ENCODE data around the gene TPPP2. TPM values are rescaled to one million over a fixed set of nuclear protein-coding genes. Genes with fewer than 3 reads are reported as not detected.

Gene TPPP2
- total and polyA plus RNA-seq, 9 of the 15 experiments (the other 6 are each of a cell fraction or from before 2014, with no cell fraction given), result 0.18 TPM; not detected in 8

- no peak for TF ChIP-seq PKNOX1 (IDR thresholded peaks at IDR 0.05)
- TF ChIP-seq SETDB1 (IDR thresholded peaks at IDR 0.05; ENCODE audit: low read length), result no peak
- TF ChIP-seq RBFOX2 (IDR thresholded peaks at IDR 0.05; ENCODE audit: low read depth, low read length), result no peak
- no peak for TF ChIP-seq ZNF134 (CRISPR knock-in tag; conservative IDR thresholded peaks at IDR 0.05)
- no peak for TF ChIP-seq BRD9 (IDR thresholded peaks at IDR 0.05; ENCODE audit: low read depth, partially characterized antibody)
- no peak for TF ChIP-seq PHB (CRISPR knock-in tag; IDR thresholded peaks at IDR 0.05)
- TF ChIP-seq ZNF224 (CRISPR knock-in tag; IDR thresholded peaks at IDR 0.05), result no peak
- TF ChIP-seq ZMIZ1 (IDR thresholded peaks at IDR 0.05; ENCODE audit: low read depth in 2 of 2, low read length in 2 of 2), result no peak
- TF ChIP-seq CGGBP1 (CRISPR knock-in tag; IDR thresholded peaks at IDR 0.05), result no peak
- TF ChIP-seq SNRNP70 (optimal IDR thresholded peaks at IDR 0.05; ENCODE audit: low read depth, low read length), result no peak
- TF ChIP-seq SMAD4 (CRISPR knock-in tag; conservative IDR thresholded peaks at IDR 0.05), result peak; percentile 70
- no peak for TF ChIP-seq USF2 (CRISPR knock-in tag; IDR thresholded peaks at IDR 0.05)
- TF ChIP-seq ZZZ3 (IDR thresholded peaks at IDR 0.05), result no peak
- no peak for TF ChIP-seq ZNF263 (CRISPR knock-in tag; IDR thresholded peaks at IDR 0.05; ENCODE audit: borderline replicate concordance)
- no peak for TF ChIP-seq SPI1 (IDR thresholded peaks at IDR 0.05; ENCODE audit: borderline replicate concordance, low read depth, low read length)
- no peak for TF ChIP-seq RFX5 (IDR thresholded peaks at IDR 0.05; ENCODE audit: low read depth, low read length)
- TF ChIP-seq RB1 (IDR thresholded peaks at IDR 0.05; ENCODE audit: low read depth), result 0 out of 2 replicates have a peak, but pooled peaks have one; percentile 11
- no peak for TF ChIP-seq PRMT5 (CRISPR knock-in tag; IDR thresholded peaks at IDR 0.05)
- no peak for TF ChIP-seq ZNF280A (IDR thresholded peaks at IDR 0.05; ENCODE audit: low read depth, partially characterized antibody)
- TF ChIP-seq CC2D1A (IDR thresholded peaks at IDR 0.05), result no peak
- no peak for TF ChIP-seq ZNF146 (CRISPR knock-in tag; IDR thresholded peaks at IDR 0.05; ENCODE audit: unreplicated experiment)
- no peak for TF ChIP-seq MIER1 (IDR thresholded peaks at IDR 0.05; ENCODE audit: low read depth)
Measured at GRCh38 chr14:21070083-21070609, 40.1 kb downstream of the TPPP2 start, which contains the start of gene ARHGEF40 (continued).

All from K562 (cell line).